C4-2B (cell line): ENCODE measurements around the gene NRP1.

Experiments used
- CTCF ChIP-seq: fragments of 450-650 bp; conservative IDR thresholded peaks from 2 replicates; pipeline ENCODE4 v1.5.1; 2017; ENCODE audit warnings: mild to moderate bottlenecking
- ZFX ChIP-seq: fragments of 450-650 bp; IDR thresholded peaks from 2 replicates; pipeline ENCODE4 v1.6.1; 2017

GRCh38 chr10:33328253-33328652 is 6.2 kb downstream of the NRP1 start:
- TF ChIP-seq CTCF (no peak), ZFX (no peak)
